ENCODE measurements around the gene ABCC6.
"Not testable (repeated sequence)": the region's sequence is repeated elsewhere in the genome, so short reads cannot be mapped to it uniquely, and the experiment has no call there.

GRCh38 chr16:16247439-16247838, 24.1 kb upstream of the ABCC6 start:
- TF ChIP-seq, protein P1, sequence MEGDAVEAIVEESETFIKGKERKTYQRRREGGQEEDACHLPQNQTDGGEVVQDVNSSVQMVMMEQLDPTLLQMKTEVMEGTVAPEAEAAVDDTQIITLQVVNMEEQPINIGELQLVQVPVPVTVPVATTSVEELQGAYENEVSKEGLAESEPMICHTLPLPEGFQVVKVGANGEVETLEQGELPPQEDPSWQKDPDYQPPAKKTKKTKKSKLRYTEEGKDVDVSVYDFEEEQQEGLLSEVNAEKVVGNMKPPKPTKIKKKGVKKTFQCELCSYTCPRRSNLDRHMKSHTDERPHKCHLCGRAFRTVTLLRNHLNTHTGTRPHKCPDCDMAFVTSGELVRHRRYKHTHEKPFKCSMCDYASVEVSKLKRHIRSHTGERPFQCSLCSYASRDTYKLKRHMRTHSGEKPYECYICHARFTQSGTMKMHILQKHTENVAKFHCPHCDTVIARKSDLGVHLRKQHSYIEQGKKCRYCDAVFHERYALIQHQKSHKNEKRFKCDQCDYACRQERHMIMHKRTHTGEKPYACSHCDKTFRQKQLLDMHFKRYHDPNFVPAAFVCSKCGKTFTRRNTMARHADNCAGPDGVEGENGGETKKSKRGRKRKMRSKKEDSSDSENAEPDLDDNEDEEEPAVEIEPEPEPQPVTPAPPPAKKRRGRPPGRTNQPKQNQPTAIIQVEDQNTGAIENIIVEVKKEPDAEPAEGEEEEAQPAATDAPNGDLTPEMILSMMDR (IDR thresholded peaks at IDR 0.05): not testable (repeated sequence)
- TF ChIP-seq POLR2A (IDR thresholded peaks at IDR 0.05): not testable (repeated sequence)

Data from esophagus squamous epithelium (tissue), 4 donors.